Smooth muscle cell (in vitro differentiated cells): Measurements from ENCODE around the gene IQCC. TPM values are rescaled to one million over a fixed set of nuclear protein-coding genes. Genes with fewer than 3 reads are reported as not detected.

Experiments
- DNase-seq: peaks from one replicate; lab custom pipeline; 2025; ENCODE audit not compliant: unreplicated experiment; lab: John Stamatoyannopoulos, UW
- H2AFZ ChIP-seq: fragments of 200-600 bp; sonication (generic); 2 replicates; pipeline ENCODE4 v1.6.0; 2016; ENCODE audit warnings: antibody characterized with exemption, low read depth, mild to moderate bottlenecking
- H3F3A ChIP-seq: fragments of 200-600 bp; sonication (generic); 2 replicates; pipeline ENCODE4 v1.6.0; 2017; ENCODE audit warnings: antibody characterized with exemption, low read depth
- H3K27ac ChIP-seq: fragments of 200-600 bp; sonication (generic); 2 replicates; pipeline ENCODE4 v1.5.1; 2016; ENCODE audit warnings: low read depth, mild to moderate bottlenecking
- H3K27me3 ChIP-seq: fragments of 200-600 bp; sonication (generic); 2 replicates; pipeline ENCODE4 v1.6.1; 2016; ENCODE audit warnings: low read depth, mild to moderate bottlenecking
- H3K36me3 ChIP-seq: fragments of 200-600 bp; sonication (generic); 2 replicates; pipeline ENCODE4 v1.5.1; 2016; ENCODE audit warnings: low read depth
- H3K4me1 ChIP-seq: fragments of 200-600 bp; sonication (generic); 2 replicates; pipeline ENCODE4 v1.5.1; 2016; ENCODE audit warnings: low read depth
- H3K4me2 ChIP-seq: fragments of 200-600 bp; sonication (generic); 2 replicates; pipeline ENCODE4 v1.6.0; 2016; ENCODE audit warnings: mild to moderate bottlenecking
- H3K4me3 ChIP-seq: fragments of 200-600 bp; sonication (generic); 2 replicates; pipeline ENCODE4 v1.5.1; 2016; ENCODE audit warnings: mild to moderate bottlenecking
- H3K79me2 ChIP-seq: fragments of 200-600 bp; sonication (generic); 2 replicates; pipeline ENCODE4 v1.6.0; 2016; ENCODE audit warnings: low read depth, mild to moderate bottlenecking
- H3K9ac ChIP-seq: fragments of 200-600 bp; sonication (generic); 2 replicates; pipeline ENCODE4 v1.6.0; 2016; ENCODE audit warnings: low read depth
- H3K9me3 ChIP-seq: fragments of 200-600 bp; sonication (generic); replicated peaks from 2 replicates; pipeline ENCODE4 v1.5.1; 2016; ENCODE audit warnings: low read depth
- H4K20me1 ChIP-seq: fragments of 200-600 bp; sonication (generic); 2 replicates; pipeline ENCODE4 v1.6.0; 2016; ENCODE audit warnings: low read depth
- WGBS: methylation state at CpG from one replicate; pipeline ENCODE4 v1.1.7; 2016; ENCODE audit warnings: low lambda C conversion rate; 5-methylcytosine and 5-hydroxymethylcytosine counted together
- polyA plus RNA-seq: library from polyadenylated mRNA; unstranded; fragments of >200 nt; fragmentation: Nextera tagmentation; extraction: Ambion mirVana; gene quantifications from 2 replicates; pipeline ENCODE4 v1.2.1, GENCODE V29; 2016
- total RNA-seq: library from RNA; depleted of rRNA; stranded (reverse); fragments of >200 nt; gene quantifications from 2 replicates; pipeline ENCODE4 v1.2.3, GENCODE V29; 2014
- TF ChIP-seq, protein P1 (sequence below): fragments of 200-600 bp; sonication (generic); IDR thresholded peaks from 2 replicates; pipeline ENCODE4 v1.5.1; 2017; ENCODE audit warnings: borderline replicate concordance, mild to moderate bottlenecking, antibody characterized with exemption; ENCODE audit not compliant: insufficient read depth, poor library complexity, severe bottlenecking

IQCC gene
- total and polyA plus RNA-seq, 2 experiments from 2014 or later: 2.4 to 3.1 TPM

- H3K4me2 ChIP-seq: peak overlapping the region; percentile 99
- 29% methylated on average over 26 of the region's 26 CpGs for WGBS
- DNase-seq: no peak
- H3K79me2 ChIP-seq: no peaks in the 10 kb centered on the region
- H3K27ac ChIP-seq: peak overlapping the region; percentile 72
- H3K4me3 ChIP-seq: peak overlapping the region; percentile 83
- no peaks in the 10 kb centered on the region for H3K36me3 ChIP-seq
- H3K4me1 ChIP-seq: peaks cover 11% of the 10 kb centered on the region
- peaks cover 8% of the 10 kb centered on the region for H3F3A ChIP-seq
- TF ChIP-seq, protein P1, sequence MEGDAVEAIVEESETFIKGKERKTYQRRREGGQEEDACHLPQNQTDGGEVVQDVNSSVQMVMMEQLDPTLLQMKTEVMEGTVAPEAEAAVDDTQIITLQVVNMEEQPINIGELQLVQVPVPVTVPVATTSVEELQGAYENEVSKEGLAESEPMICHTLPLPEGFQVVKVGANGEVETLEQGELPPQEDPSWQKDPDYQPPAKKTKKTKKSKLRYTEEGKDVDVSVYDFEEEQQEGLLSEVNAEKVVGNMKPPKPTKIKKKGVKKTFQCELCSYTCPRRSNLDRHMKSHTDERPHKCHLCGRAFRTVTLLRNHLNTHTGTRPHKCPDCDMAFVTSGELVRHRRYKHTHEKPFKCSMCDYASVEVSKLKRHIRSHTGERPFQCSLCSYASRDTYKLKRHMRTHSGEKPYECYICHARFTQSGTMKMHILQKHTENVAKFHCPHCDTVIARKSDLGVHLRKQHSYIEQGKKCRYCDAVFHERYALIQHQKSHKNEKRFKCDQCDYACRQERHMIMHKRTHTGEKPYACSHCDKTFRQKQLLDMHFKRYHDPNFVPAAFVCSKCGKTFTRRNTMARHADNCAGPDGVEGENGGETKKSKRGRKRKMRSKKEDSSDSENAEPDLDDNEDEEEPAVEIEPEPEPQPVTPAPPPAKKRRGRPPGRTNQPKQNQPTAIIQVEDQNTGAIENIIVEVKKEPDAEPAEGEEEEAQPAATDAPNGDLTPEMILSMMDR: no peak
- no peaks in the 10 kb centered on the region for H4K20me1 ChIP-seq
- H3K27me3 ChIP-seq: no peaks in the 10 kb centered on the region
- no peaks in the 10 kb centered on the region for H3K9me3 ChIP-seq
- peak overlapping the region; percentile 97 for H3K9ac ChIP-seq
- H2AFZ ChIP-seq: peak overlapping the region; percentile 18
Observed at GRCh38 chr1:32204943-32205361, 519 bp upstream of the IQCC start.

DNA sequence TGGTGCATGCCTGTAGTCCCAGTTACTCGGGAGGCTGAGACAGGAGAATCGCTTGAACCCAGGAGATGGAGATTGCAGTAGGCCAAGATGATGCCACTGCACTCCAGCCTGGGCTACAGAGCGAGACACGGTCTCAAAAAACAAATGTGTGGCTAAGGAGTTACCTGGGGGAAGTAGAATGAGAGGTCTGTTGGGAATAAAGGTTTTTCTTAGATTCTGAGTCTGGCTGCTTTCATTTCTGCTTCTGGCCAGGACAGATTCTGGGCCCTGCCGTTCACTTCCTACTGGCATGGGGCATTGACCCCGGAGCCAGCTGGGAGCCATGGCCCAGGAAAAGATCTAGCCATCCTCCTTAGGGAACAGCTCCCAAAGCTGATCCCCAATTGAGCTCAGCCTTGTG is 3.0 kb downstream of the IQCC start:
- no peaks in the 10 kb centered on the region for H3K9me3 ChIP-seq
- H3K79me2 ChIP-seq: no peaks in the 10 kb centered on the region
- no peak for DNase-seq
- H3K4me3 ChIP-seq: no peak overlapping the region
- H3K27ac ChIP-seq: no peak overlapping the region
- no peaks in the 10 kb centered on the region for H3F3A ChIP-seq
- TF ChIP-seq, protein P1: no peak
- no peak overlapping the region for H3K4me2 ChIP-seq
- H3K36me3 ChIP-seq: no peaks in the 10 kb centered on the region
- WGBS: 96% methylated on average over 6 of the region's 6 CpGs
- no peaks in the 10 kb centered on the region for H3K27me3 ChIP-seq
- H3K4me1 ChIP-seq: peaks cover 3% of the 10 kb centered on the region
- H2AFZ ChIP-seq: no peak overlapping the region
- no peak overlapping the region for H3K9ac ChIP-seq
- no peaks in the 10 kb centered on the region for H4K20me1 ChIP-seq

DNA sequence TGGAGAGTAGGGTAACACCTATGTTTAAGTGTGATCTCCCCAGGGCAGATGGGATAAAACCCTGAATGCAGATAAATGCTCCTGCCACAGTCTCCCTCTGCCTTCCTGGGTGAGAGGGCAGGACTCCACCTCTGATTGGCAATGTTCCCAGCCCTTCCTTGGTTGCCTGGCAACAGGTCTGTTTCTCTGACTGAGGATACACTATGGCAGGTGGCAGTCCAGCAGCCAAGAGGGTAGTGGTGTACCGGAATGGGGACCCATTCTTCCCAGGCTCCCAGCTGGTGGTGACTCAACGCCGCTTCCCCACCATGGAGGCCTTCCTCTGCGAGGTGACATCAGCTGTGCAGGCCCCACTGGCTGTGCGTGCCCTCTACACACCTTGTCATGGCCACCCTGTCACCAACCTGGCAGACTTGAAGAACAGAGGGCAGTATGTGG is 3.4 kb downstream of the IQCC start, which contains the start of gene DCDC2B:
Gene DCDC2B (plus strand): TSS at position 199 of the 438 bp plus-strand sequence. CDS start 5 bp downstream, at position 204.
- Histone ChIP-seq H3K79me2 (no peaks in the 10 kb centered on the region), H3K9me3 (no peaks in the 10 kb centered on the region), H3K36me3 (no peaks in the 10 kb centered on the region), H3K27ac (no peak within 1 kb of the TSS), H3K4me2 (no peak within 1 kb of the TSS), H3K4me1 (peaks cover 3% of the 10 kb centered on the region), H3F3A (no peaks in the 10 kb centered on the region), H3K9ac (no peak within 1 kb of the TSS), H4K20me1 (no peaks in the 10 kb centered on the region), H2AFZ (no peak within 1 kb of the TSS), H3K27me3 (no peaks in the 10 kb centered on the region), H3K4me3 (no peak within 1 kb of the TSS)
- DNase-seq: no peak
- 98% methylated on average over 5 of the region's 5 CpGs for WGBS
- TF ChIP-seq, protein P1: no peak
